ENCODE measurements around the gene IL1RAPL2.

IL1RAPL2 gene

GRCh38 chrX:104684077-104684476 lies 118.1 kb downstream of the IL1RAPL2 start:
- TF ChIP-seq TCF12 (IDR thresholded peaks at IDR 0.05; ENCODE audit: low read depth) (no peak), YY1 (IDR thresholded peaks at IDR 0.05; ENCODE audit: low read depth) (no peak), RAD21 (IDR thresholded peaks at IDR 0.05; ENCODE audit: low read depth) (no peak), CREB1 (IDR thresholded peaks at IDR 0.05; ENCODE audit: low read depth) (no peak), EGR1 (IDR thresholded peaks at IDR 0.05) (no peak), CEBPB (IDR thresholded peaks at IDR 0.05) (no peak), FOXM1 (IDR thresholded peaks at IDR 0.05; ENCODE audit: borderline replicate concordance, low read depth) (no peak), NFIC (IDR thresholded peaks at IDR 0.05) (no peak), USF1 (IDR thresholded peaks at IDR 0.05) (no peak), ZBTB7A (IDR thresholded peaks at IDR 0.05; ENCODE audit: low read depth) (no peak)

GRCh38 chrX:104695593-104695992 lies 129.6 kb downstream of the IL1RAPL2 start:
- TF ChIP-seq CEBPB (IDR thresholded peaks at IDR 0.05) (no peak), NFIC (IDR thresholded peaks at IDR 0.05) (no peak), EP300 (IDR thresholded peaks at IDR 0.05; ENCODE audit: borderline replicate concordance) (no peak), MAX (IDR thresholded peaks at IDR 0.05) (no peak), REST (IDR thresholded peaks at IDR 0.05; ENCODE audit: low read depth) (no peak), YY1 (IDR thresholded peaks at IDR 0.05; ENCODE audit: low read depth) (no peak)

- TF ChIP-seq YY1 (IDR thresholded peaks at IDR 0.05; ENCODE audit: low read depth), result no peak
- no peak for TF ChIP-seq CEBPB (IDR thresholded peaks at IDR 0.05)
- no peak for TF ChIP-seq REST (IDR thresholded peaks at IDR 0.05; ENCODE audit: low read depth)
- TF ChIP-seq TEAD4 (IDR thresholded peaks at IDR 0.05), result no peak
Measured at GRCh38 chrX:104696667-104697066, 130.7 kb downstream of the IL1RAPL2 start.

- TF ChIP-seq TCF12 (IDR thresholded peaks at IDR 0.05; ENCODE audit: low read depth) (no peak), NFIC (IDR thresholded peaks at IDR 0.05) (no peak)
Measured at GRCh38 chrX:104697294-104697693, 131.3 kb downstream of the IL1RAPL2 start.

- TF ChIP-seq EP300 (IDR thresholded peaks at IDR 0.05; ENCODE audit: borderline replicate concordance), result no peak
- TF ChIP-seq CREB1 (IDR thresholded peaks at IDR 0.05; ENCODE audit: low read depth), result no peak
- no peak for TF ChIP-seq TCF12 (IDR thresholded peaks at IDR 0.05; ENCODE audit: low read depth)
Measured at GRCh38 chrX:104707042-104707441, 141.0 kb downstream of the IL1RAPL2 start.

- TF ChIP-seq FOXM1 (IDR thresholded peaks at IDR 0.05; ENCODE audit: borderline replicate concordance, low read depth), result no peak
- no peak for TF ChIP-seq RAD21 (IDR thresholded peaks at IDR 0.05; ENCODE audit: low read depth)
- TF ChIP-seq TCF12 (IDR thresholded peaks at IDR 0.05; ENCODE audit: low read depth), result no peak
- TF ChIP-seq USF1 (IDR thresholded peaks at IDR 0.05), result no peak
- TF ChIP-seq ZBTB7A (IDR thresholded peaks at IDR 0.05; ENCODE audit: low read depth), result no peak
- no peak for TF ChIP-seq YY1 (IDR thresholded peaks at IDR 0.05; ENCODE audit: low read depth)
- TF ChIP-seq NFIC (IDR thresholded peaks at IDR 0.05), result no peak
- no peak for TF ChIP-seq EP300 (IDR thresholded peaks at IDR 0.05; ENCODE audit: borderline replicate concordance)
- TF ChIP-seq EGR1 (IDR thresholded peaks at IDR 0.05), result no peak
- TF ChIP-seq MAX (IDR thresholded peaks at IDR 0.05), result no peak
- no peak for TF ChIP-seq TEAD4 (IDR thresholded peaks at IDR 0.05)
- TF ChIP-seq REST (IDR thresholded peaks at IDR 0.05; ENCODE audit: low read depth), result no peak
- no peak for TF ChIP-seq CREB1 (IDR thresholded peaks at IDR 0.05; ENCODE audit: low read depth)
- no peak for TF ChIP-seq CEBPB (IDR thresholded peaks at IDR 0.05)
- TF ChIP-seq TAF1 (IDR thresholded peaks at IDR 0.05; ENCODE audit: low read depth), result no peak
Measured at GRCh38 chrX:104707572-104707971, 141.6 kb downstream of the IL1RAPL2 start.
